Medulla oblongata (tissue), 1 donor: ENCODE data around the gene PTRH2.
A peak's percentile ranks its signal among the peaks of the same experiment; 100 is the strongest.

Experiments used
- DNase-seq: peaks from one replicate; pipeline ENCODE4 v3.0.0-alpha.2; 2015; ENCODE audit errors: extremely low spot score

PTRH2 gene

DNA sequence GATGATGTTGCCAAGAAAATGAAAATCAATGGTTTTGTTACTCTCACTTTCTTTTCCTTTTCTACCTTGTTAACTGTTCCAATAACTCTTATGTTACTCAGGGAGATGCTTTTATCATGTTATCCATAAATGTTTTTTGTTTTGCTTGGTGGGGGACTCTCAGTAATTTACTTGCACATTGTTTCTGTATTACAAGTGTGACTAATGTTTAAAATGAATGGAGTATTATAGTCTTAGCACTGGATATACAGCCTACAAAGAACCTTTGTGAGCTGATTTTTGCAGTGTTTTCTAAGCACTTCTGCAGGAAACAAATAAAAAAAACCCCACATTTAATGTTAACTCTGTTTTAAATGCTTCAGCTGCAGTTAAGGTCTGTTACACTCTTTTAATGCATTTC, 12.3 kb upstream of the PTRH2 start:
- peak; percentile 69 for DNase-seq

DNA sequence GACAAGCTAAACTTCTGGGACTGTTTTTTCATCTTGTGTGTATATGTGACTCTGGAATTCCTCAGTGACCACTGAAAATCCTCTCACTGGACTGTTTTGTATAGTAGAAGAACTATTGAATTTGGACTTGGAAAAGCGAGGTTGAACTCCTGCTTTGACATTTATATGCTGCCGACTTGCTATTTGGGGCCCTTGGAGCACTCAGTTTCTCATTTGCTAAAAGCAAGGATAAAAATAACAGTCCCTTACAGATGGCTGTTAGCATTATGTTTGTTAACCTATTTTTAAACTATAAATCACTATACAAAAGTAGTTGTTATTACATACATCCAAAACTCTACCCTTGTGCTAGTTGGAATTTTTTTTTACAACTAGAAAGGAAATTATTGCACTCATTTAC, 9.2 kb upstream of the PTRH2 start:
- DNase-seq = no peak

- no peak for DNase-seq
Measured at GRCh38 chr17:59714255-59714654, 7.0 kb upstream of the PTRH2 start.

GRCh38 chr17:59712862-59713261, 5.6 kb upstream of the PTRH2 start:
- no peak for DNase-seq

DNA sequence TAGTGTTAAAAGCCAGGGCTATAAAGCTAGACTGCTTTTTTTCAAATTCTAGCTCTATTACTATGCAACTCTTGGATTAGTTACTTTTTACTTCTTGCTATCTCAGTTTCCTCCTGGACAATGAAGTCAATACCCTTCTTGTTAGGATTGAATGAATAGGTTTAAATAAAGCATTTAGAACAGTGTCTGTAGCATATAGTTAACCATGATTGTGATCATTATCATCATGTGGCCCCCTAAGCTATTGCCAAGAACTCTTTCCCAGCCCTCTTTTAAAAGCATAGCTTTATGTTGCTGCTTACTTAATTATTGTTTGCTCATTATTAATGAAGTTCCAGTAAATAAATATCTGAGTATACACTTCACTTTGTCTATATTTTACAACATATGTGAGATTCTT, 4.7 kb upstream of the PTRH2 start:
- DNase-seq = no peak

DNA sequence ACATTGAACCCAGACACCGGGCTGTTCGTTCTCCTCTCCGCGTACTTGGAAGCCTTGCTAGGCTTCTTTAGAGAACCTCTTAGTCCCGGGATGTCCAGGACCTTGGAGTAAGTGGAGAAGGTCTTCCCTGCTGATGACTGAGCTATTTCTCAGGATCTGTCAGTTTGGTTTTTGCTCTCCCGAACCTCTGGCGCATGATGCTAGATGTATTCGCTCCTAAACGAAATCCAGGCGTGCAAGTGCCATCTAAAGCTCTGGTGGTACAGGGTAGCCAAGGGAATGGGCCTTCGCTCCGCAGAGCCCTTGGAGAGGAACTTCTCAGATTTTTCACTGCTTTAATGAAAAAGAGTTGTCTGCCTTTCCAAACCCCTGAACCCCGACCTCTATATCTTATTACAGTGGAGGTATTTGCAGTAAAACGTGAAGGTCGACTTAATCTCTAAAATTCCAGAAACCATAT, 771 bp upstream of the PTRH2 start:
- no peak for DNase-seq

DNA sequence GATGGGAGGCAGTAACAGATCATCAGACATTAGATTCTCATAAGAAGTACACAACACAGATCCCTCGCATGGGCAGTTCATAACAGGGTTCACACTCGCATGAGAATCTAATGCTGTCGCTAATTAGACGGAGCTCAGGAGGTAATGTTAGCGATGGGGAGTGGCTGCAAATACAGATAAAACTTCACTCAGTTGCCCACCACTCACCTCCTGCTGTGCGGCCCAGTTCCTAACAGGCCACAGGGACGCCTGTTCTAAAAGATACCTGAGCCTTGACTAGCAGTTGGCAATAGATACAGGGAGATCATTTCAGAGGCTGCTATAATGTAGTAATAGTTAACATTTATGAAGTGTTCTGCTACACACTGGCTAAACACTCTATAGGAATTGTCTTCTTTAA, 4.9 kb downstream of the PTRH2 start:
- no peak for DNase-seq

DNA sequence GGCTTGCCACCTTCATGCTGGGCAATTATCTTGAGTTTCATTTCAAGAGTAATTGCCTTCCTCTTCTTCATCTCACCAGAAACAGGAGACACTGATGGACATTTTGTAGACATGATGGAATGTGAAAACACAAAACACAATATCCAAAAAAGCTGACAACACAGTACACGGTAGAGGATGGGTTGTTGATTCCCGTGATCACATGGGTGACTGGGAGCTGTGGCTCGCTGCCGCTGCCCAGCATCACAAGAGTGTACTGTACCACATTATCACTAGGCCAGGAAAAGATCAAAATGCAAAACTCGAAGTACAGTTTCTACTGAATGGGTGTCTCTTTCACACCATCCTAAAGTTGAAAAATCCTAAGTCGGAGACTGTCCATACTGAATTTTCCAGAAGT, 7.4 kb downstream of the PTRH2 start:
- no peak for DNase-seq

DNA sequence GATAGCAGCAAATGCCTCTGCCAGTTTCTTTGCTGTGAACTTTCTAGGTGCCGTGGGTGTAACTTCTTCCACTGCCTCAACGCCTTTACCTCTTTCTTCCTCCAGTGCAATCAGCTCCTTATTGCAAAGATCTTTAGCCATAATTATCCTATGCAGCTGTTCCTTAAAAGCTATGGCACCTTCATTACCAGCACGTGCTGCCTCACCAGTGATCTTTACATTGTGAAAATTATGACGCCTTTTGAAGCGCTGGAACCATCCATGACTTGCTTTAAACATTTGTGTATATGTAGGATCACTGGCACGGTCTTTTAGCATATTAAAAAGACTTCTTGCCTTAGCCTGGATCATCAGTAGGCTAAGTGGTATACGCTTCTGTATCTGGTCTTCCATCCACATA, 8.0 kb downstream of the PTRH2 start:
- DNase-seq = no peak

- DNase-seq = no peak
Measured at GRCh38 chr17:59698143-59698542, 9.1 kb downstream of the PTRH2 start.

DNA sequence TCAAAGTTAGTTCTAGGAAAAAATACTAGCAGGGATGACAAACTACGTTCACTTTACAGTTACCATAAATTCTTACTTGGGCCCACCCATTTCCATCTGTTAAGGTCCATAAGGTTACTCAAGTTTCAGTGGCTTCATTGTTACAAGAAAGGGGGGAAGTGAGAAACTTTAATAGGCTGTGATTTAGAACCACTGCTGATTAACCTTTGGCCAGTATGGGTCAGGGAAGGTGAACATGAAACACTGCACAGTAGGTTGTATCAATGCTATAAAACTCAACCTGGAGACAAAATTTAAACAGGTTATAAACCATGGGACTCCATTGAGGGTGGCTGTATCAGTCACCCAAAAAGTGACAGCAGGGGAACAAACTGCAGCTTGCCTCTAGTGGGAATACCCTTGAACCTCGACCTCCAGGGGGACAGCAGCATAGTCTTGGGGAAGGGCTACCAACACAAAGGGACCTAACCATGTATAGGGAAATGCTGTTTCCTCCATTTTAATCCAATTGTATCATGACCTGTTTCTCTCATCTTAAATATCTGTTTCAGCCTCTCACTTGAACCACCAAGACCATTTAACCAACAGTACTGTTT, 10.4 kb downstream of the PTRH2 start:
- no peak for DNase-seq

- no peak for DNase-seq
Measured at GRCh38 chr17:59695945-59696681, 11.1 kb downstream of the PTRH2 start.

- no peak for DNase-seq
Measured at GRCh38 chr17:59694344-59694743, 12.9 kb downstream of the PTRH2 start.

GRCh38 chr17:59693582-59693981, 13.6 kb downstream of the PTRH2 start:
- no peak for DNase-seq

DNA sequence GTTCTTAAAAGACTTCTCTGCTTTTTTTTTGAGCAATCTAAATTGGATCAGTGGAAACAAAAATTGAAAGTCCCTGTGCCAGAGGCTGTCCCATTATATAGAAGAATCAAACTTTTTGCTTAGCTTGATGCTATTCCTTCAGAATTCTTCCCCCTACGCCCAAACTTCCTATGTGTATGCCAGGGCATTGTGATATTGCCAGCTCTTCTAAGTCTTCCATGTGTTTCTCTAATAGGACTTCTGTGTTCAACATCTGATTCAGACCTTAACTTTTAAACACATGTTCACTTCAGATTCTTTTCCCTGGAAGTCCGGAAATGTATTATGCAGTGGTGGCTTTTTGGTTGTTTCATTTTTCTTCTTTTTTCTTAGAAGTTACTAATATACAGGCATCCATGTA, 18.7 kb downstream of the PTRH2 start:
- no peak for DNase-seq

GRCh38 chr17:59688008-59688407, 19.2 kb downstream of the PTRH2 start:
- no peak for DNase-seq

DNA sequence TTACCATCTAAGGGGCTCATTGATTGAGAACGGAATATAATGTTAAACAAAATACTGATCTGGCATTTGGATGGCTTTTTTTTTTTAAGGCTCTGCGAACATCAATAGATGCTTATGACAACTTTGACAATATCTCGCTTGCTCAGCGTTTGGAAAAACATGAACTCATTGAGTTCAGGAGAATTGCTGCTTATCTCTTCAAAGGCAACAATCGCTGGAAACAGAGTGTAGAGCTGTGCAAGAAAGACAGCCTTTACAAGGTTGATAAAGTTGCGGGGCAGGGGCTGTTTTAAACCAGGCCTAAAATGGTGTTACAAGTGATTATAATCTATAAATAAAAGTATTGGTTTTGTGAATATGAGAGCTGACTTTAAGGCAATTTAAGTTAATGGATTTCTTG, 22.3 kb downstream of the PTRH2 start:
- no peak for DNase-seq

GRCh38 chr17:59683283-59683682, 23.9 kb downstream of the PTRH2 start:
- DNase-seq = no peak

GRCh38 chr17:59680314-59680713, 26.9 kb downstream of the PTRH2 start:
- no peak for DNase-seq

- DNase-seq = no peak
Measured at GRCh38 chr17:59678918-59679317, 28.3 kb downstream of the PTRH2 start.

- no peak for DNase-seq
Measured at GRCh38 chr17:59676716-59677115, 30.5 kb downstream of the PTRH2 start.

GRCh38 chr17:59675231-59675630, 32.0 kb downstream of the PTRH2 start:
- DNase-seq = peak; percentile 12

DNA sequence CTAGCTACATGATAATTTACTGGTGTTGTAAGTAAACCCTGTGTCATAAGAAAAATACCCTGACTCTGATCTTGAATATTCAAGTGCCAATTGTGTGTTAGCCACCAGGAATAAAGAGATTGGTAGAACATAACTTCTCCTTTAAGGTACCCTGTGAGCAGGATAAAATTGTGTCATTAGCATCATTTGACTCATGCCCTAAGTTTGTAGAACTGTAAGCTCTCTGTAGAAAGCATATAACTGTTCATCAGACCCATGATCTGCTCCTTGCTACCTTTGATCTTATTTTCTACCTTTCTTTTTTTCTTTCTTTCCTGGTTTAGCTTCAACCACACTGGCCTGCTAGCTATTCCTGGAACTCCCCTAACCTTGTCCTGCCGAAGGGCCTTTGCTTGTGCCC, 35.8 kb downstream of the PTRH2 start:
- DNase-seq = no peak

DNA sequence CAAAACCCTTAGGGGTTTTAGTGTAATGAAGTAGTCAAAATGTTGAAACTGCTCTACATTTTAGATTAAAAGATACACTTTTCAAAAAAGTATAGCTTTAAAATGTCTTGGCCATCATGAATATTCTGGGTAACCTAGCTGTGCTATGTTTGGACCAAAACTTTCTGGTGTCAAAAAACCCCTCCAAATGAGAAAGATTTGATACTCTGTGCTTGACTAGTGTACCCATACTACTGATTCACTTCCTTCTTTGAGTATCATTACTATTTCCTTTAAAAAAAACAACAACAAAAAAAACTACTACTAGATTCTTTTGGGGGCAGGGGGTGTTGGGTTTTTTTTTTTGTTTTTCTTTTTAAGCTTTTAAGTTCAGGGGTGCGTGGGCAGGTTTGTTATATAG, 37.3 kb downstream of the PTRH2 start:
- no peak for DNase-seq
